A172 (cell line): ENCODE results near the gene RASL10A. TPM values are rescaled to one million over a fixed set of nuclear protein-coding genes. Genes with fewer than 3 reads are reported as not detected.
"Not testable (repeated sequence)": the region's sequence is repeated elsewhere in the genome, so short reads cannot be mapped to it uniquely, and the experiment has no call there.

Source experiments
- DNase-seq: peaks from one replicate; pipeline ENCODE4 v3.0.0-alpha.2; 2015; ENCODE audit warnings: low spot score
- total RNA-seq: library from RNA; depleted of rRNA; stranded (reverse); fragments of >200 nt; shearing (Covaris generic); gene quantifications from 2 replicates; pipeline ENCODE4 v1.2.3, GENCODE V29; 2014; rRNA removed

The RASL10A gene
- not detected in 2 replicates for total RNA-seq

- DNase-seq = no peak
These were observed at the start of gene RASL10A for GRCh38 chr22:29315286-29316140. Gene RASL10A, minus strand, starts transcription at chr22:29315697. Its CDS starts 451 bp downstream, at chr22:29315246.

GRCh38 chr22:29359469-29359868 lies 44.0 kb upstream of the RASL10A start:
- peak; percentile 51 for DNase-seq

- DNase-seq = not testable (repeated sequence)
These were observed 41.8 kb upstream of the RASL10A start for GRCh38 chr22:29357193-29357890.

- DNase-seq = no peak
These were observed 38.4 kb upstream of the RASL10A start for GRCh38 chr22:29353860-29354259.

GRCh38 chr22:29353286-29353685 lies 37.8 kb upstream of the RASL10A start:
- DNase-seq = no peak

- no peak for DNase-seq
These were observed 37.3 kb upstream of the RASL10A start for GRCh38 chr22:29352778-29353177.

GRCh38 chr22:29351891-29352290 lies 36.4 kb upstream of the RASL10A start:
- no peak for DNase-seq

- DNase-seq = no peak
These were observed 35.5 kb upstream of the RASL10A start for GRCh38 chr22:29351042-29351441.

- DNase-seq = no peak
These were observed 33.5 kb upstream of the RASL10A start for GRCh38 chr22:29348956-29349355.

GRCh38 chr22:29348041-29348440 lies 32.5 kb upstream of the RASL10A start:
- DNase-seq = no peak

- no peak for DNase-seq
These were observed 31.2 kb upstream of the RASL10A start for GRCh38 chr22:29346659-29347058.

GRCh38 chr22:29345932-29346331 lies 30.4 kb upstream of the RASL10A start:
- no peak for DNase-seq

GRCh38 chr22:29344889-29345288 lies 29.4 kb upstream of the RASL10A start:
- DNase-seq = not testable (repeated sequence)

GRCh38 chr22:29344137-29344536 lies 28.6 kb upstream of the RASL10A start:
- DNase-seq = peak; percentile 96

- peak; percentile 59 for DNase-seq
These were observed 27.9 kb upstream of the RASL10A start for GRCh38 chr22:29343313-29343805.

- no peak for DNase-seq
These were observed 27.2 kb upstream of the RASL10A start for GRCh38 chr22:29342577-29343312.

GRCh38 chr22:29342177-29342576 lies 26.7 kb upstream of the RASL10A start:
- DNase-seq = no peak

GRCh38 chr22:29341849-29342127 lies 26.3 kb upstream of the RASL10A start:
- no peak for DNase-seq

GRCh38 chr22:29341056-29341848 lies 25.8 kb upstream of the RASL10A start:
- no peak for DNase-seq

- DNase-seq = no peak
These were observed 25.1 kb upstream of the RASL10A start for GRCh38 chr22:29340566-29340965.
